OCI-M1 (cell line): Measurements from ENCODE around the gene EPM2A.
A peak's percentile ranks its signal among the peaks of the same experiment; 100 is the strongest.

Experiments used
- DNase-seq: peaks from one replicate; lab custom pipeline; 2025; lab: John Stamatoyannopoulos, UW

The EPM2A gene

GRCh38 chr6:145602726-145603326 is 132.5 kb downstream of the EPM2A start:
- no peak for DNase-seq

GRCh38 chr6:145601397-145601796 is 133.9 kb downstream of the EPM2A start:
- peak; percentile 4 for DNase-seq

GRCh38 chr6:145600299-145600698 is 135.0 kb downstream of the EPM2A start:
- no peak for DNase-seq

- no peak for DNase-seq
These were observed 146.3 kb downstream of the EPM2A start for GRCh38 chr6:145588981-145589380.

- DNase-seq = no peak
These were observed 148.0 kb downstream of the EPM2A start for GRCh38 chr6:145587334-145587733.

- no peak for DNase-seq
These were observed 151.6 kb downstream of the EPM2A start for GRCh38 chr6:145583753-145584152.
